HG03342 (cell line): ENCODE measurements around the gene SLC6A3.
"Not testable (repeated sequence)": the region's sequence is repeated elsewhere in the genome, so short reads cannot be mapped to it uniquely, and the experiment has no call there.

ENCODE experiments used
- ATAC-seq: cut with Tn5 transposase; IDR thresholded peaks from one replicate; pipeline ENCODE4 v1.9.1; 2021; ENCODE audit warnings: mild to moderate bottlenecking, moderate library complexity; ENCODE audit not compliant: unreplicated experiment

The SLC6A3 gene

DNA sequence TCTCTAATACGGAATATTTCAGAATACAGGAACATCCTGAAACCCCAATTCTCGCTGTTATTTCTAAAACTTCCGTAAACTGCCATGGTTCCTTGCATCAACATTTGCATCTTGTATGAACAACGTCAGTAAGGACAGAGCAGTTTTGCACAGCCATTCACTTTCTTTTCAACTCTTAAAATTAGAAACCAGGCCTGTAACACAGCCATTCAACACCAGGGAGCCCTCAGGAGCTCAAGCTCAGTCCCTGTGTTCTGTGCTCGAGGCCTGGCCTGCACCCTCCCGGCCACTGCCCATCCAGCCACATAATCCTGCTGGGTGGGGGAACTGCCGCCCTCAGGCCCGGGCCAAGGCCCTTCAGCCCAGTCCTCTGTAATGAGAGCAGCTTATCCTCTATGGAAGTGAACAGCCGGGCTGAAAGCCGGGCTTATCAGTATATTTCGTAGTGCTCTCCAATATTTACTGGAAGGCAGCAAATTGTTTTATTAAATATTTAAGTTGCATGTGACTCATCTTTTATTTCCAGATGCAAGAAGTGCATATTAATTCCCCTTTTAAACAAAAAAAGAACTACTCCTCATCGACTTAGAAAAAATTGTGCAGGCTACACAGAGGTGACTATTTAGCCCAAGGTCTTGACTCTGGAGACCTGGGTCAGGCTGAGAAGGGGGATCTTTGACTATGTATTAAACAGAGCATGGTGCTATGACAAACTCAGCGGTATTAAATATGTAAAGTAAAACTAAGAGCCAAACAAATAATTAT is 33.2 kb upstream of the SLC6A3 start:
- ATAC-seq: no peak

- ATAC-seq: no peak
These were observed 32.1 kb upstream of the SLC6A3 start for GRCh38 chr5:1477341-1477740.

DNA sequence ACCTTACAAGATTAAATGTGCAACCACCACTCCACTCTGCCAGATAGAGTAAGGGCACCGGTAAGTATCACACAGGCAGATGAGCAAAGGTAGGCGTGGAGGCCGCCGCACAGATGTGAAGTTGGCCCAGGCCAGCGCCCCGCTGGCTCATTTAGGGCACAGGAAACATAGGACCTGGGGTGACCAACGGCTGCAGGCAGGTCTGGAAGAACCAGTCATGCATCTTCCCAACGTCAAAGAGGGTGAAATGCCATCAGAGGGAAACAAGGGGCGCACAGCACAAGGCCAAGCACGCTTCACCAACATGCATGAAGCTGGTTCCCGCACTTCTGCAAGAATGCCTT is 31.7 kb upstream of the SLC6A3 start:
- no peak for ATAC-seq

DNA sequence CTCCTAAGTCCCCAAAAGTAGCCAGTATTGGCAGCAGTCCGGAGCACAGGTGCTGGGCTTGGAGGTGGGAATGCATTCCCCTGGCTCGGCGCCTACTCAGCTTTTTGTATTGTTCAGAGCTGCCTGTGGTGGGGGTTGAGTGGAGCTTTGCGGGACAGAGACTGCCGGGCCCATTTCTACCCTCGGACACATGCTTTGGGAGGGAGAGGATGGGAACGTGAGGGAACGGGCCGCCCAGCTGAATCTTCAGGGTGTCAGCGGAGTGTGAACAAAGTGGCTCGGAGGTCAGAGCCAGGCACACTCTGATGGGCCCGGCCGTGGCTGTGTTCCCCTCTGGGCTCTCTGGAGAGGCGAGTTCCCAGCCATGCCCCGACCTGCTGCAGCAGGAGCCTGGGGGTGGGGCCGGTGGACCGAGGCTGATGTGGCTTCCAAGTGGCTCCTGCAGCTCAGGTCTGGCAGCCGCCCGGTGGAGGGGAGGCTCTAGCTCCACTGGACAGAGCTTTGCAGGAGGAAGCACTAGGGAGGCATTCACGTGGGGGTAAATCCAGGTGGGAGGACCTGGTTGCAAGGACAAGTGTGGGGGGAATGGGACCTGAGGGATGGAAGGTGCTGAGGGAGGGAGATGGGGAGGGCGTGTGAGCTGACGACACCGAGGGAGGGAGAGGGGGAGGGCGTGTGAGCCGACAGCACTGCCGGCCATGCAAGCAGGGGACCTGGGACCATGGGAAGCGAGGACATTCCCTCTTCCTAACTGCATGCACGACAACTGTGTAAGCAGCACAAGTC is 31.1 kb upstream of the SLC6A3 start:
- ATAC-seq: no peak

- not testable (repeated sequence) for ATAC-seq
These were observed 30.3 kb upstream of the SLC6A3 start for GRCh38 chr5:1475544-1475900.

GRCh38 chr5:1474866-1475543 is 29.8 kb upstream of the SLC6A3 start:
- no peak for ATAC-seq

DNA sequence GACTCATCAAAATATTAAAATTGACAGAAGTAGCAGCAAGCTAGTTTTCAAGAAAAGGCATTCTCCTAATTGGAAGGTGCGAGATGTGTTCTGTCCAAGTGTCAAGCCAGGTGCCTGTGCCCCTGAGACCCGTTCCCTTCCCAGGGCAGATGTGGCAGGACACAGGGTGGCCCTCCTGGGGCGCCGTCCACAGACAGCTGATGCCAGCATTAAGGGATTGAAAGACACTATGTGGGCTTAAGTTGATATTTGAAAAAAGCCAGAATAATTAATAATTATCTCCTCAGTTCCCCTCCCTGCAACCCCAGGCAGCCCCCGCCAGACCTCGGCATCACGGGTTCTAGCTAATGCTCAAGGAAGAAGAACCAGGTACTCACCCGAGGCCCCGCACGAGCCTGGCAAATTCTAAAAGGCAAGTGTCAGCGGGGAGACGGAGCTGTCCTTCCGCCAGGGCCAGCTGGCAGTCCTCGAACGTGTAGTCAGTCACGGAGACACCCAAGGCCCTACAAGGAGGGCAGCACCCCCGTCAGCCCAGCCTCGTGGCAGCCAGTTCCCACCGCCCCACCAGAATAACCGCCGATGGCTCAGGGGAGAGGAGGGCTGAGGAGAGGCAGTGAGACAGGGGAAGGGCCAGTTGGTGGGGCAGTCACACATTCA is 29.1 kb upstream of the SLC6A3 start:
- ATAC-seq: no peak

GRCh38 chr5:1473746-1474145 is 28.5 kb upstream of the SLC6A3 start:
- ATAC-seq: no peak

- ATAC-seq: no peak
These were observed 27.9 kb upstream of the SLC6A3 start for GRCh38 chr5:1472964-1473628.

DNA sequence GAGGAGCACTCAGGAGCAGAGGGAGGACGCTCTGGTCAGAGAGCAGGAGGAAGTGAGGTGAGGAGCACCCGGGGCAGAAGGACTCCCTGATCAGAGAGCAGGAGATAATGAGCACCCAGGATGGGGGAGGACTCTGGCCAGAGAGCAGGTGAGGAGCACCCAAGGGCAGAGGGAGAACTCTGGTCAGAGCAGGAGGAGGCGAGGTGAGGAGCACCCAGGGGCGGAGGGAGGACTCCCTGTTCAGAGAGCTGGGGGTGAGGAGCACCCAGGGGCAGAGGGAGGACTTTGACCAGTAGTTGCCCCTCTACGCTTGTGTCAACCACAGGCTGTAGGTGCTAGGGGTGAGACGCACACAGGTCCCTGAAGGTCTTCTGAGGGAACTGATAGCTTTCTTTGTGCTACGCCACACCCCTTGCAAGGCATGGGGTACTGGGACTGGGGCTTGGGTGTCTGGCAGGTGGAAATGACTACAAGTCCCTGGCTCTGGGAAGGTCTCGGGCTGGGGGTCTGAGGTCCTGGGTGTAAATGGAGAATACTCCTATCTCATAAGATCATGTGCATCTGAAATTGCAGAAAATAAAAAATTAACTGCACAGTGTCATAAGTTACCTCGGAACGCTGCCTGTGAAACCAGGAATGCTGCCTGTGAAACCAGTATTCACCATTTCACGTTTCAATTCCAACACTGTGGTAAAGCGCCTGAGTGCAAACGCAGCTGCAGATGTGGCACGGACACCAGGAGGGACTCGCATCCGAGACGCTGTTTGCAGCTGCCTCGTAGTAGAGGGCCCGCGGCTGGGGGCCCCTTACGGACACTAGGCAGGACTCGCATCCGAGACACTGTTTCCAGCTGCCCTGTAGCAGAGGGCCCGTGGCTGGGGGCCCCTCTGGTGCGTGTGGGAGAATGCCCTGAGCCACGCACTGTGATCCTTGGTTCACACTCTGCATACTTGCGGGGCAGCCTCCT is 27.0 kb upstream of the SLC6A3 start:
- ATAC-seq: no peak

DNA sequence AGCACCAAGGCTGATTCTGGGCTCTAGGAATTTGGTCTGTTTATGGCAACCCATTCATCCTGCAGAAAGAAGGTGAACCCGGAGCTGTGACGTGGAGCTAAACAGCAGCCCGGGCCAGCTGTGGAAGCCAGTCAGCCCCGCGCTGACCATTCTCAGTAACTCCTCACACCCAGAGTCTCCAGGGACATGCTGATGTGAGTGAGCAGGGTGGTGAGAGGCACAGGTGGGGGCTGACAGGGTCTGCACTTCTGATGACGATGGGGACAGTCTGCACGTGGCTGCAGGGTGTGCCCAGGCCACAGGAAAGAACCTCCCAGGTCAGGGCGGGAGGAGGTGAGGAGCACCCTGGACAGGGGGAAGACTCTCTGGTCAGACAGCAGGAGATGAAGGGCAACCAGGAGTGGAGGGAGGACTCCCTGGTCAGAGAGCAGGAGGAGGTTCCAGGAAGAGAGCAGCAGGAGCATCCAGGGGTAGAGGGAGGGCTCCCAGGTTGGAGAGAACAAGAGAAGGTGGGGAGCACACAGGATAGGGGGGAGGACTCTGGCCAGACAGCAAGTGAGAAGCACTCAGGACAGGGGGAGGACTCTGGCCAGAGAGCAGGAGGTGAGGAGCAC is 26.1 kb upstream of the SLC6A3 start:
- ATAC-seq: no peak

GRCh38 chr5:1470762-1471211 is 25.5 kb upstream of the SLC6A3 start:
- no peak for ATAC-seq

GRCh38 chr5:1468629-1469527 is 23.6 kb upstream of the SLC6A3 start:
- no peak for ATAC-seq

DNA sequence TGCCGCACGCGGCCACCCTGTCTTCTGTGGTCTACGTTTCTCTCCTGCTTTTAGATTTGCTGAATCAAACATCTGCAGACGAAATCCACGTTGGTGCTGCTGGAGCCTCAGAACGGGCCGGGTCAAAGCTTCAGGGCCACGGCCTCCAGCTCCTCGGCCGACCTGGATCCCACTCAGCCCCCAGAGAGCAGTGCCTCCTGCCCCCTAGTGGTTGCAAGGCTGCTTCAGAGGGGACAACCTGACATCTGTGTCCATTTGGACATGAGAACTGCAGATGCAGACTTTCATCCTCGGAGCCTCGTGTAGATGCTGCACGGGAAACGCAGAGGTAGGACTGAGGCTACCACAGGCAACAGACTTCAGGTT is 23.0 kb upstream of the SLC6A3 start:
- no peak for ATAC-seq

- no peak for ATAC-seq
These were observed 22.4 kb upstream of the SLC6A3 start for GRCh38 chr5:1467341-1468246.

DNA sequence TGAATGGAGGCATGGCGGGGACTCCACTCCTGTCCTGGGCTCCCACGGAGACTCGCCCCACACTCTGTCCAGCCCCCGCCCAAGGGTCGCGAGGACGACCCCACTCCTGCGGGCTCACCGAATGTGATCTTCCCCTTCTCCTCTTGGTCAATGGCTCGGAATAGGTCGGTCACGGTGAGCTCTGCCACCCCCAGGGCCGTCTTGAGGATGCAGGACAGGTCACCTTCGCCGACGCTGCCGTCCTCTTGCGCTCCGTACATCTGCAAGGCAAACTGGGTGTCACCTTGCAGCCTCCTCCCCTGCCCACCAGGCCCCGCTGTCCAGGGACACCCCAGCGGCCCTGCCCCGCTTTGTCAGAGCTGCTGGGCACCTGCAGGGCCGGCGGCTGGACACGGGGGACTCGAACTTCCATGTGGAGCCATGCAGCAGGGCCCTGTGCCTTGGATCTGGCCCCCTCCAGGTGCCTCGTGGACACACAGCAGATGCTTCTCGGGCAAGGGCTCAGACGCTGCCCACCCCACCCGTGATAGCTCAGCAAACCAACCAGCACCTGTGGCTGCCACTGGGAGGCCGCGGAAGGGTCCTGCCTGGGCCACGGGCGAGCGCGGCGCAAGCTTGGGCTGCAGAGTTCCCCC is 21.5 kb upstream of the SLC6A3 start:
- no peak for ATAC-seq

- ATAC-seq: no peak
These were observed 20.8 kb upstream of the SLC6A3 start for GRCh38 chr5:1465966-1466471.
